MM.1S (cell line): ENCODE data around the gene THADA.

ENCODE experiments used
- DNase-seq: peaks from one replicate; pipeline ENCODE4 v3.0.0-alpha.2; 2015
- H2AFZ ChIP-seq: fragments of 300-600 bp; sonication (generic); 2 replicates; pipeline ENCODE4 v1.6.0; 2016; ENCODE audit warnings: antibody characterized with exemption, low read length
- H3F3A ChIP-seq: fragments of 300-600 bp; sonication (generic); 2 replicates; pipeline ENCODE4 v1.6.1; 2016; ENCODE audit warnings: mild to moderate bottlenecking, antibody characterized with exemption, low read length, moderate library complexity, mixed read lengths; ENCODE audit not compliant: insufficient read depth
- H3K27ac ChIP-seq: fragments of 300-600 bp; sonication (generic); 2 replicates; pipeline ENCODE4 v1.5.1; 2016; ENCODE audit warnings: mild to moderate bottlenecking, low read length
- H3K27me3 ChIP-seq: fragments of 300-600 bp; sonication (generic); replicated peaks from 2 replicates; pipeline ENCODE4 v1.6.0; 2016; ENCODE audit warnings: low read length; ENCODE audit not compliant: insufficient read depth
- H3K36me3 ChIP-seq: fragments of 300-600 bp; sonication (generic); replicated peaks from 2 replicates; pipeline ENCODE4 v1.6.1; 2016; ENCODE audit warnings: mild to moderate bottlenecking, low read length, mixed read lengths; ENCODE audit not compliant: insufficient read depth
- H3K4me1 ChIP-seq: fragments of 300-600 bp; sonication (generic); 2 replicates; pipeline ENCODE4 v1.6.1; 2016; ENCODE audit warnings: low read length, mixed read lengths
- H3K4me2 ChIP-seq: fragments of 300-600 bp; sonication (generic); 2 replicates; pipeline ENCODE4 v1.6.0; 2016; ENCODE audit warnings: low read depth, low read length
- H3K4me3 ChIP-seq: fragments of 300-600 bp; sonication (generic); 2 replicates; pipeline ENCODE4 v1.5.1; 2016; ENCODE audit warnings: low read length, mixed read lengths
- H3K79me2 ChIP-seq: fragments of 300-600 bp; sonication (generic); 2 replicates; pipeline ENCODE4 v1.6.1; 2016; ENCODE audit warnings: mixed run types, low read length, mixed read lengths
- H3K9ac ChIP-seq: fragments of 300-600 bp; sonication (generic); 2 replicates; pipeline ENCODE4 v1.6.1; 2016; ENCODE audit warnings: low read length, mixed read lengths
- H3K9me2 ChIP-seq: fragments of 300-600 bp; sonication (generic); replicated peaks from 2 replicates; pipeline ENCODE4 v1.6.1; 2016; ENCODE audit warnings: mild to moderate bottlenecking, low read length, mixed read lengths; ENCODE audit not compliant: insufficient read depth
- H3K9me3 ChIP-seq: fragments of 300-600 bp; sonication (generic); replicated peaks from 2 replicates; pipeline ENCODE4 v1.6.1; 2016; ENCODE audit warnings: mild to moderate bottlenecking, low read length, mixed read lengths; ENCODE audit not compliant: insufficient read depth
- H4K20me1 ChIP-seq: fragments of 300-600 bp; sonication (generic); 2 replicates; pipeline ENCODE4 v1.6.1; 2016; ENCODE audit warnings: mild to moderate bottlenecking, low read length, moderate library complexity, mixed read lengths; ENCODE audit not compliant: insufficient read depth
- CTCF ChIP-seq: fragments of 300-600 bp; sonication (generic); IDR thresholded peaks from 2 replicates; pipeline ENCODE4 v1.5.1; 2016; ENCODE audit warnings: antibody characterized with exemption, low read length, mixed read lengths
- EZH2 ChIP-seq: fragments of 300-600 bp; sonication (generic); optimal IDR thresholded peaks from 2 replicates; pipeline ENCODE3; 2017; ENCODE audit warnings: low read depth, mild to moderate bottlenecking, antibody characterized with exemption, low read length, mixed read lengths
- EZH2phosphoT487 ChIP-seq: fragments of 300-600 bp; sonication (generic); IDR thresholded peaks from 2 replicates; pipeline ENCODE4 v1.6.1; 2018; ENCODE audit warnings: antibody characterized with exemption, low read length

THADA gene

GRCh38 chr2:43194121-43194869, 401.5 kb downstream of the THADA start:
- TF ChIP-seq CTCF (no peak), EZH2 (no peak), EZH2phosphoT487 (no peak)

GRCh38 chr2:43193652-43194120, 402.2 kb downstream of the THADA start:
- H3K4me1 ChIP-seq: no peaks in the 10 kb centered on the region
- no peaks in the 10 kb centered on the region for H3F3A ChIP-seq
- no peaks in the 10 kb centered on the region for H3K9me3 ChIP-seq
- H3K27me3 ChIP-seq: no peaks in the 10 kb centered on the region
- H3K4me2 ChIP-seq: no peak overlapping the region
- DNase-seq: no peak
- no peaks in the 10 kb centered on the region for H3K79me2 ChIP-seq
- H3K9me2 ChIP-seq: no peaks in the 10 kb centered on the region
- TF ChIP-seq EZH2phosphoT487 (no peak), EZH2 (no peak), CTCF (no peak)
- no peaks in the 10 kb centered on the region for H3K36me3 ChIP-seq
- no peak overlapping the region for H2AFZ ChIP-seq
- H3K4me3 ChIP-seq: no peak overlapping the region
- H3K27ac ChIP-seq: no peak overlapping the region
- no peak overlapping the region for H3K9ac ChIP-seq
- H4K20me1 ChIP-seq: no peaks in the 10 kb centered on the region

More at GRCh38 chr2:43194121-43194869, 401.5 kb downstream of the THADA start:
- DNase-seq: no peak
- no peaks in the 10 kb centered on the region for H3F3A ChIP-seq
- H3K4me2 ChIP-seq: no peak overlapping the region
- H3K9me3 ChIP-seq: no peaks in the 10 kb centered on the region
- no peaks in the 10 kb centered on the region for H3K4me1 ChIP-seq
- no peaks in the 10 kb centered on the region for H3K27me3 ChIP-seq
- no peak overlapping the region for H3K27ac ChIP-seq
- no peak overlapping the region for H3K4me3 ChIP-seq
- no peaks in the 10 kb centered on the region for H4K20me1 ChIP-seq
- H3K79me2 ChIP-seq: no peaks in the 10 kb centered on the region
- H2AFZ ChIP-seq: no peak overlapping the region
- no peaks in the 10 kb centered on the region for H3K9me2 ChIP-seq
- no peaks in the 10 kb centered on the region for H3K36me3 ChIP-seq
- no peak overlapping the region for H3K9ac ChIP-seq

GRCh38 chr2:43192744-43193651, 402.8 kb downstream of the THADA start:
- DNase-seq: no peak
- Histone ChIP-seq H3K9me3 (no peaks in the 10 kb centered on the region), H4K20me1 (no peaks in the 10 kb centered on the region), H3K4me2 (no peak overlapping the region), H3K27me3 (no peaks in the 10 kb centered on the region), H3K9me2 (no peaks in the 10 kb centered on the region), H3K79me2 (no peaks in the 10 kb centered on the region), H3K9ac (no peak overlapping the region), H3K27ac (no peak overlapping the region), H3K4me1 (no peaks in the 10 kb centered on the region), H3K4me3 (no peak overlapping the region), H3K36me3 (no peaks in the 10 kb centered on the region), H2AFZ (no peak overlapping the region), H3F3A (no peaks in the 10 kb centered on the region)
- TF ChIP-seq EZH2phosphoT487 (no peak), EZH2 (no peak), CTCF (no peak)
